Measurements from ENCODE around the gene NR1H3.

GRCh38 chr11:47302853-47303252 lies 45.1 kb downstream of the NR1H3 start:
- no peak for TF ChIP-seq POLR2AphosphoS5 (IDR thresholded peaks at IDR 0.05)
- no peak for TF ChIP-seq CTCF (IDR thresholded peaks at IDR 0.05)
- no peak for TF ChIP-seq POLR2A (IDR thresholded peaks at IDR 0.05)
